Esophagus squamous epithelium (tissue), 5 donors: Measurements from ENCODE around the gene ZNF230. TPM values are rescaled to one million over a fixed set of nuclear protein-coding genes. Genes with fewer than 3 reads are reported as not detected.

Experiments
- DNase-seq: peaks from one replicate; lab custom pipeline; 2025; lab: John Stamatoyannopoulos, UW
- H3K27ac ChIP-seq, 4 donors: fragments of 200-600 bp; sonication (generic); one replicate each; pipeline ENCODE4 v1.5.1; 2016 to 2019; ENCODE audit warnings: mild to moderate bottlenecking in 1 of 4
- H3K27me3 ChIP-seq, 4 donors: fragments of 200-600 bp; sonication (generic); 1 replicate in 3 of 4; 2 replicates in 1 of 4; pipeline versions ENCODE4 v1.5.1 to v1.6.0; 2017 to 2021; ENCODE audit warnings: antibody characterized with exemption in 1 of 4
- H3K36me3 ChIP-seq, 3 donors: fragments of 200-600 bp; sonication (generic); one replicate each; pipeline ENCODE4 v1.5.1; 2016 to 2019
- H3K4me1 ChIP-seq, 3 donors: fragments of 200-600 bp; sonication (generic); one replicate each; pipeline ENCODE4 v1.5.1; 2017 to 2019
- H3K4me3 ChIP-seq, 4 donors: fragments of 200-600 bp; sonication (generic); 1 replicate in 3 of 4; 2 replicates in 1 of 4; pipeline ENCODE4 v1.5.1; 2016 to 2019; ENCODE audit warnings: mild to moderate bottlenecking in 2 of 4, moderate library complexity in 1 of 4
- H3K9me3 ChIP-seq, 3 donors: fragments of 200-600 bp; sonication (generic); one replicate each; pipeline ENCODE4 v1.5.1; 2016 to 2019
- CTCF ChIP-seq, 6 experiments: fragments of 450-650 bp in 4 of 6; fragments of 200-600 bp in 2 of 6; sonication (generic) in 2 of 6; IDR thresholded peaks; one replicate each; pipeline ENCODE4 v1.5.1; 2016 to 2019; ENCODE audit warnings: antibody characterized with exemption in 6 of 6, mild to moderate bottlenecking in 4 of 6, moderate library complexity in 4 of 6
- POLR2A ChIP-seq, 4 donors: fragments of 450-650 bp; IDR thresholded peaks; one replicate each; pipeline ENCODE4 v1.6.1; 2017; ENCODE audit warnings: antibody characterized with exemption in 4 of 4, mild to moderate bottlenecking in 4 of 4, moderate library complexity in 3 of 4
- WGBS, 2 donors: methylation state at CpG; one replicate each; pipeline ENCODE4 v1.1.5; 2018; 5-methylcytosine and 5-hydroxymethylcytosine counted together
- intact Hi-C: fragments of 100-400 bp; cut with DNase I; formaldehyde crosslinking; loops from one replicate; pipeline ENCODE4 v1.15.0; 2022
- total RNA-seq, 4 donors: library from RNA; depleted of rRNA; stranded (reverse); fragments of >200 nt; gene quantifications; one replicate each; pipeline ENCODE4 v1.1.0, GENCODE V29; 2016
- donor health status: DM: yes; HTN: yes; CAD: no.

The ZNF230 gene
- total RNA-seq, 4 donors from 2014 or later, result 1.1 to 6.3 (median 1.8) TPM

GRCh38 chr19:44019498-44019897 is 16.7 kb downstream of the ZNF230 start:
- intact Hi-C loops, result no loop called here
- Histone ChIP-seq H3K4me1 (no peaks in the 10 kb centered on the region), H3K27me3 (no peaks in the 10 kb centered on the region), H3K9me3 (peaks cover 0 to 27% (median 2%) of the 10 kb centered on the region in 3 donors), H3K27ac (no peak overlapping the region), H3K4me3 (no peak overlapping the region), H3K36me3 (no peaks in the 10 kb centered on the region)
- no peak for DNase-seq
- 31 to 36% methylated on average over 2 of the region's 2 CpGs for WGBS, 2 donors
- no peak for TF ChIP-seq CTCF (IDR thresholded peaks at IDR 0.05)

- intact Hi-C loops, result no loop called here
- Histone ChIP-seq H3K4me3 (no peak overlapping the region), H3K36me3 (no peaks in the 10 kb centered on the region), H3K27ac (no peak overlapping the region), H3K9me3 (peaks cover 0 to 10% (median 0%) of the 10 kb centered on the region in 3 donors), H3K4me1 (peaks cover 0 to 12% (median 5%) of the 10 kb centered on the region in 3 donors), H3K27me3 (no peaks in the 10 kb centered on the region)
- no peak for DNase-seq
- TF ChIP-seq CTCF (IDR thresholded peaks at IDR 0.05), result no peak
- TF ChIP-seq POLR2A (IDR thresholded peaks at IDR 0.05), result no peak
Measured at GRCh38 chr19:44021221-44021620, 18.5 kb downstream of the ZNF230 start.

GRCh38 chr19:44024900-44025216 is 22.1 kb downstream of the ZNF230 start:
- peak overlapping the region in 3 of 4 donors; percentile 54 to 72 (median 68) for H3K27ac ChIP-seq
- 41 to 42% methylated on average over 4 of the region's 4 CpGs for WGBS, 2 donors
- no peak for TF ChIP-seq CTCF (IDR thresholded peaks at IDR 0.05)
- TF ChIP-seq POLR2A (IDR thresholded peaks at IDR 0.05), result no peak
- peak overlapping the region; percentile 56 to 92 (median 62) for H3K4me3 ChIP-seq
- DNase-seq, result no peak
- peaks cover 0 to 13% (median 5%) of the 10 kb centered on the region in 3 donors for H3K4me1 ChIP-seq
- intact Hi-C loops, result no loop called here
- peaks cover 8 to 33% (median 14%) of the 10 kb centered on the region in 3 donors for H3K36me3 ChIP-seq
- H3K27me3 ChIP-seq, result no peaks in the 10 kb centered on the region
- H3K9me3 ChIP-seq, result peaks cover 0 to 30% (median 14%) of the 10 kb centered on the region in 3 donors

- Histone ChIP-seq H3K4me1 (peaks cover 0 to 13% (median 5%) of the 10 kb centered on the region in 3 donors), H3K36me3 (peaks cover 8 to 38% (median 15%) of the 10 kb centered on the region in 3 donors), H3K4me3 (peak within 1 kb of the TSS; percentile 56 to 92 (median 62)), H3K9me3 (peaks cover 0 to 35% (median 20%) of the 10 kb centered on the region in 3 donors), H3K27me3 (no peaks in the 10 kb centered on the region), H3K27ac (peak within 1 kb of the TSS in 3 of 4 donors; percentile 54 to 72 (median 68))
- WGBS, 2 donors, result 1 to 7% methylated on average over 19 to 23 of the region's 37 CpGs
- intact Hi-C loops, result no loop called here
- DNase-seq, result peak; percentile 27
- no peak for TF ChIP-seq POLR2A (IDR thresholded peaks at IDR 0.05)
- TF ChIP-seq CTCF (IDR thresholded peaks at IDR 0.05), result peak in 1 of 6 experiments; percentile 14
Measured at GRCh38 chr19:44025217-44025936, 22.6 kb downstream of the ZNF230 start, which contains the start of gene ZNF222. ZNF222 (plus strand) TSS chr19:44025379; CDS start chr19:44025437, 58 bp downstream.

GRCh38 chr19:44026622-44027021 is 23.9 kb downstream of the ZNF230 start:
- peaks cover 0 to 13% (median 5%) of the 10 kb centered on the region in 3 donors for H3K4me1 ChIP-seq
- TF ChIP-seq POLR2A (IDR thresholded peaks at IDR 0.05), result no peak
- no peak for TF ChIP-seq CTCF (IDR thresholded peaks at IDR 0.05)
- intact Hi-C loops, result no loop called here
- DNase-seq, result no peak
- peaks cover 8 to 51% (median 17%) of the 10 kb centered on the region in 3 donors for H3K36me3 ChIP-seq
- peaks cover 0 to 48% (median 31%) of the 10 kb centered on the region in 3 donors for H3K9me3 ChIP-seq
- H3K27ac ChIP-seq, result no peak overlapping the region
- no peak overlapping the region for H3K4me3 ChIP-seq
- H3K27me3 ChIP-seq, result no peaks in the 10 kb centered on the region
- 96 to 99% methylated on average over 5 to 6 of the region's 6 CpGs for WGBS, 2 donors
